NK-92 (cell line): ENCODE measurements around the gene NT5DC3.
"Not testable (repeated sequence)": the region's sequence is repeated elsewhere in the genome, so short reads cannot be mapped to it uniquely, and the experiment has no call there.

Source experiments
- DNase-seq: peaks from one replicate; lab custom pipeline; 2025; ENCODE audit not compliant: unreplicated experiment; lab: John Stamatoyannopoulos, UW

Gene NT5DC3

GRCh38 chr12:103855896-103856657 lies 15.0 kb upstream of the NT5DC3 start:
- DNase-seq: no peak

- DNase-seq: no peak
These were observed 14.1 kb upstream of the NT5DC3 start for GRCh38 chr12:103855036-103855712.

GRCh38 chr12:103854372-103854973 lies 13.4 kb upstream of the NT5DC3 start:
- DNase-seq: no peak

DNA sequence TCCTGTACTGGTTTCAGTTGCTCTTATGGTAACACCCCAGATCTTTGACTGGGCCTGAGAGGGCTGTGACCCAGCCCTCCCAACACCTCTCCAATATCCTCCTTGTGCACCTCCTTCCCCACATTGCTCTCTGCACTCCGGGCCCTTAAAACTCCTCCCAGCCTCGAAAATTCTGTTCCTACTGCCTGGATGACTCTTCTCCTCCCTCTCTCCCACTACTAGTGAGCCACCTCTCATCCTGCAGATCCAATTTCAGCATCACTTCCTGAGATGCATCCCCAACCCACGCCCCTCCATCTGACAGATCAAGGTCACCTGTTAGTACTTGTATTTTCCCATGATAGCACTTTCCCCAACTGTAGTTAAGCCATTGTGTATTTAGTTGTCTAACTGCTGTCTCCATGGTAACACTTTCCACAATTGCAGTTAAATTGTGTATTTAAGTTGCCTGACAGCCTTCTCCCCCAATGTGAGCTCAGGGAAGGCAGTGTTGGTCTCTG lies 11.5 kb upstream of the NT5DC3 start:
- DNase-seq: no peak

DNA sequence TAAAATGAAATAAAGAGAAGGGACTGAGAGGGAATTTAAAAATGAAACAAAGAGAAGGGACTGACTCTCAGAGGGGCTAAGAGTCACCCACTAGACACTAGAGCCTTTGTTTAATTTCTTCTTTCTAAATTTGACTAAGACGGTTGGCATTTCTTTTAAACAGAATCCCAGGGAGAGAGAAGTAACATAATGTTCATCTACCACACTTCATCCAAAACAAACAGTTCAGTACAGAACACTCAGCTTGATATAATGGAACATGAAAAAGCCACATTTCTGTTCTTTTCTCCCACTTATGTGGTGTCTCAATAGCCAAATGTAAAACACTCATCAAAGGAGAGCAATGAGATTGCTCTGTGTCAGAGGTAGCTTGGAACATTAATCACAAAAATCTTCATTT lies 10.1 kb upstream of the NT5DC3 start:
- no peak for DNase-seq

DNA sequence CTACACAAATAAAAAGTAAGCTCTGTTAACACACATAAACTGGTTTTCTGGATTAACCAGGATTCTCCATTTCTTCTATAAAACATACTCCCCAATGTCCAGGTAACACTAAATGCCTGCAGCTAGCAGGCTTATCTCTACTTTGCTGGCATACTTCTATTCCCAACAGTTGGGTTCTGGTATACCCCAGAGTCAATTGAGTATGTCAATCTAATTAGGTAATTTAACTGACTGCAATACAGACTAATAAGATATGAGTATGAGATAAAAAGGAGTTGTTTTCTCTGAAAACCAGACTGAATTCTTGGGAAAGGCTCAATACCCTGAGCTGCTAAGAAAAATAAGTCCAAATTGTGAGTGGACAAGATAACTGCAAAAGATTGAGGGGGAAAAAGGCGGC lies 9.4 kb upstream of the NT5DC3 start:
- DNase-seq: no peak

GRCh38 chr12:103848917-103849491 lies 8.0 kb upstream of the NT5DC3 start:
- no peak for DNase-seq

- DNase-seq: no peak
These were observed 7.1 kb upstream of the NT5DC3 start for GRCh38 chr12:103848143-103848542.

DNA sequence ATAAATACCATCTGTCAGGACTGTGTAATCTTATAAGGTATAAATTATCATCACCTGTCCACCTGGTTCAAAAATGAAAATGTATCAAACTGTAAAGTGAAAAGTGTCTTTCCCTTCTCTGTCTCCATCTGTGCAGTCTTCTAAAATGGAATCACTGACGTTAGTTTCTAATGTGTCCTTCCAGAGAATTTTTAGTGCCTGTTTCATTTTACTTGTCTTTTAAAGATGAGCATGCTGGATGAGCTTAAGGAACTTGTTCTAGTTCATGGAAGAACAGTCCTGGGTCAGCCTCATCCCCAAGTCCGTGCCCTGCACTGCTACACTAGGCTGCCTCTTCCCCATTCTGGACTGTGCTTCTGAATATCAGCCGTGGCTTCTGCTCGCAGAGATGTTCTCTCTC lies 5.4 kb upstream of the NT5DC3 start:
- DNase-seq: no peak

- DNase-seq: no peak
These were observed 3.3 kb upstream of the NT5DC3 start for GRCh38 chr12:103844305-103844704.

GRCh38 chr12:103841690-103842584 lies 903 bp upstream of the NT5DC3 start:
- DNase-seq: no peak

DNA sequence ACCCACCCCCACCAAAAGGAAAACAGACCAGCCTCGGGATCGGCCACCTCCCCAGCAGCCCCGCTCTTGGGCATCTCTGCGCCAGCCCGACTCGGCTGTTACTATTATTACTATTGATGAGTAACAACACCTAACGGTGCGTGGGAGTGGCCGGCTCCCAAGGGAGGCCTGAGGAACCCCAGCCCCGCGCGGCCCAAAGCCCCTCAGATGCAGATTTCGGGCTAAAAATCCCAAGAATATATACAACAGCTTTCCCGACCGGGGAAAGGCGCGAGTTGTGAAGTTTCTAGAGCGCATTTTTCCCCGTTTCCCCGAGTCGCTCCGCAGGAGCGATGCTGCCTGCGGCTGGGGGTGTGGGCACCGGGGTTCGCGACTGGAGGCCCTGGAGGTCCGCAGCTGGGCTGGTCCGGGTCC lies 565 bp downstream of the NT5DC3 start:
- no peak for DNase-seq

DNA sequence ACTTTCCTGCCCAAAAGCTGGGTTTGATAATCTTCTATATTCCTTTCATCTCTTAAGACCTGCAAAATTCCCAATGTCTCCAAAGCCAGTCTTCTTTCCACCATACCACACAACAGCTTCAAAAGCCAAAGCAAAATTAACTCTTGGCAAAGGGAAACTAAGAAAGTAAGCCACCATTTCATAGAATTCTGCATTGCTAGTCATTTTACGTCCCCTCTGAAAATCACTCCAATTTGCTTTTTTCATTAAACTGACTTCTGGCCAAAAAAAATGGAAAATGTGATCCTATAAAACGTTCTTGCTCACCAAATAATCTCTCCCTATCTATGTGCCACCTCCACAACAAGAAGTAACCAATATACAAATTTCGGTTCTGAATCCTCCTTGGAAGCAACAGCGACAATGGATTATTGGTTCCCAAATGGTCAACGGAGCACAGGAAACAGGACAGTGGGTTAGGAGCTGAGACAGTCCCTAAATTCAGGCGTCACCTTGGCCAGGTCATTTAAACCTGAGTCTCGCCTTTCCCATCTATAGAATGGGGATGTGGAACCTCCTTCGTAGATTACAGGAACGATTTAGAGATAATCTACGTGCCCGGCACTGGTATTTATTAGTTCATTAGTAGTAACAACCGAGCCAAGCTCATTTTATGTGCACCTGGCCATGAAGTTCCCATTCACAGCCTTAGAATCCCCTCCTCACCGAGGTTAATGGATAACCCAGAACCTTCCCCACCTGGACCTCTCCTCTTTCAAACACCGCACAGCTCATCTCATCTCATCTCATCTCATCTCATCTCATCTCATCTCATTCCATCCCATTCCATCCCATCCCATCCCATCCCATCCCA lies 1.2 kb downstream of the NT5DC3 start:
- no peak for DNase-seq

DNA sequence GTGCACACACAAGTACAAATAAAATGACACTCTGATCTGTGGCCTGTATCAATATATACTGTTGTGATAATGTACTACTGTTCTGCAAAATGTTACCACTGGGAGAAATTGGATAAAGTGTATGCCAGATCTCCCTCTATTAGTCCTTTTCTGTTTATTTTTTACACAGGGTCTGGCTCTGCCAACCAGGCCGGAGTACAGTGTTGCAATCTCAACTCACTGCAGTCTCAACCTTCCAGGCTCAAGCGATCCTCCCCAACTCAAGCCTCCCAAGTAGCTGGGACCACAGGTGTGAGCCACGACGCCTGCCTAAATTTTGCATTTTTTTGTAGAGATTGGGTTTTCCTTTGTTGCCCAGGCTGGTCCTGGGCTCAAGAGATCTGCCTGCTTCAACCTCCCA lies 1.9 kb downstream of the NT5DC3 start:
- no peak for DNase-seq

- DNase-seq: no peak
These were observed 2.6 kb downstream of the NT5DC3 start for GRCh38 chr12:103838254-103838914.

DNA sequence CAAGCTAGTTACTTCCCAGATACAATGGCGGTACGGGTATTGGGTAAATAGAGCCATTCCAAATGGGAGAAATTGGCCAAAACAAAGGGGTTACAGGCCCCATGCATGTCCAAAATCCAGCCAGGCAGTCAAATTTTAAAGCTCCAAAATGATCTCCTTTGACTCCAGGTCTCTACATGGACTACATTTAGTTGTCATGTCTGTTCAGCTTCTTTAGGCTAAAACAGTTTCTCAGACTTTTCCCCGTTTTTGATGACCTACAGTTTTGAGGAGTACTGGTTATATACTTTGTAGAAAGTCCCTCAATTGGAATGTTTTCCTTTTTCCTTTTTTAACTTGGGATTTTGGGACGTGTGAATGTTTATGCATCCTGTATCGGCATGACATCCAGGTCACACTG lies 4.7 kb downstream of the NT5DC3 start:
- no peak for DNase-seq

- not testable (repeated sequence) for DNase-seq
These were observed 5.2 kb downstream of the NT5DC3 start for GRCh38 chr12:103835747-103836335.

GRCh38 chr12:103834942-103835341 lies 6.1 kb downstream of the NT5DC3 start:
- DNase-seq: no peak

- no peak for DNase-seq
These were observed 7.1 kb downstream of the NT5DC3 start for GRCh38 chr12:103833891-103834290.
